Keratinocyte (primary cell): Measurements from ENCODE around the gene PTPN5. TPM values are rescaled to one million over a fixed set of nuclear protein-coding genes. Genes with fewer than 3 reads are reported as not detected.

Experiments used
- DNase-seq: peaks from one replicate; pipeline ENCODE4 v3.0.0-alpha.2; 2011; ENCODE audit warnings: low read depth, missing footprints, low spot score
- FAIRE-seq: peaks from 2 replicates; lab custom pipeline; 2011; peaks lifted over from hg19 to GRCh38; lab: Jason Lieb, UNC
- H2AFZ ChIP-seq: 2 replicates; pipeline ENCODE4 v1.6.0; 2012; ENCODE audit warnings: low read length, control low read depth, inconsistent platforms; ENCODE audit not compliant: control insufficient read depth
- H3K27ac ChIP-seq: 2 replicates; pipeline ENCODE4 v1.5.1; 2011; ENCODE audit warnings: low read length; ENCODE audit not compliant: control insufficient read depth, insufficient read depth
- H3K27me3 ChIP-seq: 3 replicates; pipeline ENCODE4 v1.6.0; 2011; ENCODE audit warnings: low read length; ENCODE audit not compliant: control insufficient read depth, insufficient read depth; ENCODE audit errors: extremely low read depth
- H3K36me3 ChIP-seq, 2 experiments: 2 replicates in 1 of 2; 3 replicates in 1 of 2; pipeline ENCODE4 v1.5.1; 2011; ENCODE audit warnings: low read length in 2 of 2, mild to moderate bottlenecking in 1 of 2; ENCODE audit not compliant: control insufficient read depth in 2 of 2, insufficient read depth in 2 of 2; ENCODE audit errors: extremely low read depth in 1 of 2
- H3K4me1 ChIP-seq: 3 replicates; pipeline ENCODE4 v1.5.1; 2011; ENCODE audit warnings: low read length; ENCODE audit not compliant: control insufficient read depth, insufficient read depth; ENCODE audit errors: extremely low read depth
- H3K4me2 ChIP-seq: 3 replicates; pipeline ENCODE4 v1.6.0; 2011; ENCODE audit warnings: low read depth, low read length; ENCODE audit not compliant: control insufficient read depth, insufficient read depth; ENCODE audit errors: extremely low read depth
- H3K4me3 ChIP-seq, 3 experiments: fragments of 200-600 bp in 1 of 3; sonication (generic) in 1 of 3; 2 replicates in 2 of 3; 3 replicates in 1 of 3; pipeline ENCODE4 v1.5.1; 2011 to 2016; ENCODE audit warnings: low read length in 3 of 3, mild to moderate bottlenecking in 3 of 3, control low read depth in 2 of 3, inconsistent platforms in 1 of 3, low read depth in 1 of 3, mixed read lengths in 1 of 3, mixed run types in 1 of 3, moderate library complexity in 1 of 3; ENCODE audit not compliant: control insufficient read depth in 2 of 3, insufficient read depth in 2 of 3; ENCODE audit errors: extremely low read depth in 1 of 3
- H3K79me2 ChIP-seq: 2 replicates; pipeline ENCODE4 v1.6.0; 2012; ENCODE audit warnings: low read length; ENCODE audit not compliant: control insufficient read depth, insufficient read depth
- H3K9ac ChIP-seq: 3 replicates; pipeline ENCODE4 v1.6.0; 2011; ENCODE audit warnings: low read length; ENCODE audit not compliant: control insufficient read depth, insufficient read depth; ENCODE audit errors: extremely low read depth
- H3K9me1 ChIP-seq: 3 replicates; pipeline ENCODE4 v1.6.0; 2011; ENCODE audit warnings: low read length; ENCODE audit not compliant: control insufficient read depth, insufficient read depth; ENCODE audit errors: extremely low read depth
- H3K9me3 ChIP-seq: 2 replicates; pipeline ENCODE4 v1.5.1; 2012; ENCODE audit warnings: low read depth, low read length; ENCODE audit not compliant: control insufficient read depth
- H4K20me1 ChIP-seq: 3 replicates; pipeline ENCODE4 v1.6.0; 2011; ENCODE audit warnings: low read length; ENCODE audit not compliant: control insufficient read depth, insufficient read depth; ENCODE audit errors: extremely low read depth
- EZH2 ChIP-seq: IDR thresholded peaks from one replicate; pipeline ENCODE4 v1.6.1; 2012; ENCODE audit warnings: inconsistent platforms, mild to moderate bottlenecking, low read length, moderate library complexity
- dilution Hi-C: fragments of 300-500 bp; cut with MboI; formaldehyde crosslinking; loops from one replicate; pipeline ENCODE4 v1.7.0; 2020; ENCODE audit warnings: low sequenced_read_pairs; ENCODE audit not compliant: extremely low pct_ligation_motif_present
- polyA plus RNA-seq, 5 experiments: library from polyadenylated mRNA; depleted of rRNA in 3 of 5; stranded (reverse) in 3 of 5; stranded (forward) in 1 of 5; unstranded in 1 of 5; fragments of >200 nt; gene quantifications; 1 replicate in 1 of 5; 2 replicates in 3 of 5; 3 replicates in 1 of 5; pipeline versions ENCODE4 v1.2.1 to v1.2.3, GENCODE V29; 2011 to 2012; ENCODE audit warnings: missing spikeins in 2 of 5, low read depth in 1 of 5, low replicate concordance in 1 of 5
- TF ChIP-seq, protein P1 (sequence below), 3 experiments: IDR thresholded peaks in 1 of 3; conservative IDR thresholded peaks in 1 of 3; optimal IDR thresholded peaks in 1 of 3; 2 replicates in 2 of 3; 3 replicates in 1 of 3; pipeline versions ENCODE3 to v1.5.1; 2011; ENCODE audit warnings: low read length in 3 of 3, mild to moderate bottlenecking in 3 of 3, moderate library complexity in 2 of 3, control low read depth in 1 of 3, inconsistent platforms in 1 of 3; ENCODE audit not compliant: insufficient read depth in 2 of 3; ENCODE audit errors: extremely low read depth in 1 of 3

PTPN5 gene
- polyA plus RNA-seq, 1 donor (not counting 4 experiments of a cell fraction or from before 2014, with no cell fraction given): not detected

DNA sequence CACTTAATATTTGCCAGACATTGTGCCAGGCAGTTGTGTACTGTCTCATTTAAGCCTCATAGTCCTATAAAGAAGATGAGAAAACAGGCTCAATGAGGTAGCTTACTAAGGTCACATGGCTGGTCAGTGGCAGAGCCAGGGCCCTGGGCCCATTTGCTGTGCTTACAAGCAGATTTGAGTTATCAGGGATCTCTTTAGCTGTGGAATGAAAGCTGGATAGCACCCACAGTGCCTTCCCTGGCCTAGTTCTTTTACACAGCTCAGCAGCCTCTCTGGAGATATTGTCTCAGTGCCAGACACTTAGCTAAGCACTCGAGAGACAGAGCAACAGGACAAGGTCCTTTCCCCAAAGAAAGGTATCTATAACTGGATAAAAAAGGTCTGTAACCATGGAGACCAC, 86.9 kb downstream of the PTPN5 start:
- Histone ChIP-seq H3K9ac (no peak overlapping the region), H3K27me3 (peaks cover 25% of the 10 kb centered on the region), H3K36me3 (peaks cover 0 to 5% of the 10 kb centered on the region in 2 experiments), H3K4me2 (no peak overlapping the region), H3K4me3 (no peak overlapping the region), H4K20me1 (no peaks in the 10 kb centered on the region), H3K9me1 (no peaks in the 10 kb centered on the region), H3K4me1 (peaks cover 13% of the 10 kb centered on the region), H3K79me2 (no peaks in the 10 kb centered on the region), H3K27ac (no peak overlapping the region), H2AFZ (no peak overlapping the region), H3K9me3 (no peaks in the 10 kb centered on the region)
- no peak for TF ChIP-seq EZH2
- TF ChIP-seq, protein P1, sequence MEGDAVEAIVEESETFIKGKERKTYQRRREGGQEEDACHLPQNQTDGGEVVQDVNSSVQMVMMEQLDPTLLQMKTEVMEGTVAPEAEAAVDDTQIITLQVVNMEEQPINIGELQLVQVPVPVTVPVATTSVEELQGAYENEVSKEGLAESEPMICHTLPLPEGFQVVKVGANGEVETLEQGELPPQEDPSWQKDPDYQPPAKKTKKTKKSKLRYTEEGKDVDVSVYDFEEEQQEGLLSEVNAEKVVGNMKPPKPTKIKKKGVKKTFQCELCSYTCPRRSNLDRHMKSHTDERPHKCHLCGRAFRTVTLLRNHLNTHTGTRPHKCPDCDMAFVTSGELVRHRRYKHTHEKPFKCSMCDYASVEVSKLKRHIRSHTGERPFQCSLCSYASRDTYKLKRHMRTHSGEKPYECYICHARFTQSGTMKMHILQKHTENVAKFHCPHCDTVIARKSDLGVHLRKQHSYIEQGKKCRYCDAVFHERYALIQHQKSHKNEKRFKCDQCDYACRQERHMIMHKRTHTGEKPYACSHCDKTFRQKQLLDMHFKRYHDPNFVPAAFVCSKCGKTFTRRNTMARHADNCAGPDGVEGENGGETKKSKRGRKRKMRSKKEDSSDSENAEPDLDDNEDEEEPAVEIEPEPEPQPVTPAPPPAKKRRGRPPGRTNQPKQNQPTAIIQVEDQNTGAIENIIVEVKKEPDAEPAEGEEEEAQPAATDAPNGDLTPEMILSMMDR (optimal IDR thresholded peaks at IDR 0.05 in 1 of 3, IDR thresholded peaks at IDR 0.05 in 1 of 3, conservative IDR thresholded peaks at IDR 0.05 in 1 of 3; ENCODE audit: extremely low read depth in 1 of 3, insufficient read depth in 2 of 3, low read length in 3 of 3): no peak
- DNase-seq (no peak), FAIRE-seq (no peak)
- dilution Hi-C loops: no loop called here

DNA sequence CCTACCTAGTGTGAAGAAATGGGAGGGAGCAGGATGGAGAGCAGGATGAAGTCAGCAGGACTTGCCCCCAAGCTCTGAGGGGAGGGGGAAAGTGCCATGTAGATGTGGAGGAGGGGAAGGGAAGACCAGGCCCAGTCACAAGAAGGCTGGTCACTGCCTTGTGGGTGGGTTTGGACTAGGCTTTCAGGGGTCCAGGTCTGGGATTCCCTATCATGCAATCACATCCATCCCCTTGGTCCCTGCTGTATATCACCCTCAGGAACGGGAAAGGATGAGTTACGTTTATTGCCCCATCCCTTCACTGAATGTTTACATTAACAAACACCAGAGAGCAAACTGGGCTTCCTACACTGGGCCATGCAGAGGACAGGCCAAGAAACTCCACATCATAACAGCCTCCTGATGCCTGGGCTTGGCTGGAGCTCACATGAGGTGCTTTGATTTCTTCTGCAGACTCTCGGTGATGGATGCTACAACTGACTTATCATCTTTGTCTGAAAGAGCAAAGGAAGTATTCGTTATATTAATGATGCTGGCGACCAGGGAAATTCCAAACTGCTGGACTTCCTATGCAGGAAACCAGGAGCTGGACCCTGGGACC, 87.5 kb downstream of the PTPN5 start:
- Histone ChIP-seq H3K4me3 (no peak overlapping the region), H3K9ac (no peak overlapping the region), H3K27me3 (peaks cover 25% of the 10 kb centered on the region), H4K20me1 (no peaks in the 10 kb centered on the region), H3K79me2 (no peaks in the 10 kb centered on the region), H3K4me1 (peaks cover 14% of the 10 kb centered on the region), H3K4me2 (no peak overlapping the region), H3K9me3 (no peaks in the 10 kb centered on the region), H3K9me1 (no peaks in the 10 kb centered on the region), H2AFZ (no peak overlapping the region), H3K27ac (no peak overlapping the region), H3K36me3 (peaks cover 0 to 5% of the 10 kb centered on the region in 2 experiments)
- no peak for DNase-seq
- no peak for FAIRE-seq
- dilution Hi-C loops: no loop called here
- TF ChIP-seq, protein P1 (optimal IDR thresholded peaks at IDR 0.05 in 1 of 3, IDR thresholded peaks at IDR 0.05 in 1 of 3, conservative IDR thresholded peaks at IDR 0.05 in 1 of 3; ENCODE audit: extremely low read depth in 1 of 3, insufficient read depth in 2 of 3, low read length in 3 of 3): no peak
